GM20000 (cell line): ENCODE data around the gene SCGN.

Experiments
- DNase-seq: peaks from one replicate; pipeline ENCODE4 v3.0.0; 2012; ENCODE audit warnings: low spot score
- CTCF ChIP-seq: IDR thresholded peaks from 2 replicates; pipeline ENCODE4 v1.5.1; 2012; ENCODE audit warnings: mild to moderate bottlenecking, control low read depth; ENCODE audit errors: extremely low read depth, missing control alignments

Gene SCGN

DNA sequence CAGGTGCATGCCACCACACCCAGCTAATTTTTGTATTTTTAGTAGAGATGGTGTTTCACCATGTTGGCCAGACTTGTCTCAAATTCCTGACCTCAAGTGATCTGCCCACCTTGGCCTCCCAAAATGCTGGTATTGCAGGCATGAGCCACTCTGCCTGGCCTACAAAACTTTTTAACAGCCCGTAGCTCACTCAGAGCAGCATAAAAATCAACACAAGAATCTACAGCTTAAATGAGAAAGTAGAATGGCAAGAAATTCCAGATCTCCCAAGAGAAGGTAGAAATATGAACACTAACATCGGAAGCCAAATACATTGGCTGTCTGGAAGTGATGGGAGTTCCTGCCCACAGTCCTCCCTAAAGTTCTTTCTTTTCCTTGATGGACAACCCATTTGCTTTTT is 43.7 kb downstream of the SCGN start:
- DNase-seq: no peak
- no peak for TF ChIP-seq CTCF

DNA sequence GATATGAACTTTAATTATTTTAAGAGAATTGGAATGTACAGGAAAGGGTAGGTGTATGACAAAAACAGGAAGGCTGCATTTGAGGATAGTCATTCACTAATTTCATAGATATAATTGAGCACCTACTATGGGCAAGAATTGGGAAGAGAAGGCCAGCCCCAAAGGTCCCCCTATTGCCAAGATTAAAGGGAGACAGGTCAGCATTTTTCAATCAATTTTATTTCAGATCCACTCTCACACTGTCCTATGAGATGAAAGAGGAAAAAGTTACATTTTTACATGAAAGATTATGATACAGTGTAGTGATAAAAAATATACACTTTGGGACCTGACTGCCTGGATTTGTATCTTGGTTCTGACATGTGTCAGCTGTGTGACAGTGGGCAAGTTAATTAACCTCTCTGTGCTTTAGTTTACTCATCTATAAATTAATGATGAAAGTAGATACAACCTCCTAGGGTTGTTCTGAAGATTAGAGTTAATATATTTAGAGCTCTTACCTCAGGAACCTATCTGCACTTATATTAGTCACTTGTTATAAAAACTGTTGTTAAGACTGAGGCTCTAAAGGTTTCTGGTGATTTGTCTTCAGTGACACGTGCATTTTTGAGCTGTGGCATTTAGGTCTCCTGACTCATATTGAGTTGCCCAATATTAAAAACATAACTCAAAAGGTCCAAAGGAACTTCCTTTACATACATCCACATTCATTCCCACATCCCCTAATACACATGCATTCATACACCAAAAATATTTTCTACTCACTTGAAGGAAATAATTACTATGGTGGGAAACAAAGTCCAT is 45.7 kb downstream of the SCGN start:
- no peak for DNase-seq
- TF ChIP-seq CTCF: no peak

GRCh38 chr6:25698631-25699030 is 46.6 kb downstream of the SCGN start:
- no peak for DNase-seq
- TF ChIP-seq CTCF: no peak

DNA sequence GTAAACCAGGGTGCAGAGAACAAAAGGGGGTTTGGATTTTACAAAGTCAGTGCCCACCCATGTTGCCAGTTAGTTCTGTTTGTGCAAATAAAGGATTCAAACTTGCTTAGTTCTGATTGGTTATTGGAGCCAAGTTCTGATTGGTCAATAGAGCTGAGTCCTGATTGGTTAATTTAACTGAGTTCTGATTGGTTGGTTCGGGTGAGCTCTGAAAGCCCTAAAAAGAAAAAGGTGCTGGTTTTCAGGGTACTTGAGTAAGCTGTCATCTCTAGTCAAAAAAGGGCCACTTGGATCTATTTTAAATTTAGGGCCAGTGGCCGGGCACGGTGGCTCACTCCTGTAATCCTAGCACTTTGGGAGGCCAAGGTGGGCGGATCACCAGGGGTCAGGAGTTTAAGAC is 47.6 kb downstream of the SCGN start:
- no peak for DNase-seq

GRCh38 chr6:25700761-25701160 is 48.7 kb downstream of the SCGN start:
- no peak for TF ChIP-seq CTCF
- DNase-seq: no peak

More for the DNA sequence above, 47.6 kb downstream of the SCGN start:
- no peak for TF ChIP-seq CTCF

DNA sequence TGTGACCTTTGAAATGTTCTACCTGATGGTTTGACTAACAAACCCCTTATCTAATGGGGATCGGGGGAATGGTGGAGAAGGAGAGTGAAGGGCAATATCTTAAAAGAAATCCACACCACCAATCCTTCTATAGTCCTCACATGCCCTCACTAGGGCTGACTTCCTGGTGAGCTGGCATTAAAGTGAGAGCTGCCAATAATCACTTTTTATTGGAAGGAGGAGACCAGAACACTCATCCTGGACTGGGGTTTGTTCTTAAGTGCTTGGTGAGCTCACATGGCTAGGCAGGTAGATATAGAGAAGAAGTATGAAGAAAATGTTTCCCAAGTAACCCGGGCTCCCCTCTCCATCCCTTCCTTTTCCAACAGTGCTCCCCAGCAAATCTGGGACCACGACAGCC is 49.8 kb downstream of the SCGN start:
- no peak for TF ChIP-seq CTCF
- no peak for DNase-seq

GRCh38 chr6:25703005-25703404 is 51.0 kb downstream of the SCGN start:
- TF ChIP-seq CTCF: no peak
- DNase-seq: no peak
